IMR-90 (cell line): ENCODE measurements around the gene B3GAT1. TPM values are rescaled to one million over a fixed set of nuclear protein-coding genes. Genes with fewer than 3 reads are reported as not detected.

Experiments
- ATAC-seq: fragments of 200-7000 bp; cut with Tn5 transposase; 2 replicates; pipeline ENCODE4 v1.9.1; 2020; ENCODE audit warnings: low read depth, mild to moderate bottlenecking, moderate library complexity
- BruUV-seq: library from RNA; stranded (reverse); fragments of 400-500 nt; replicated peaks from 2 replicates; lab custom pipeline; 2021; lab: Mats Ljungman, UMichigan
- CTCF ChIA-PET: fragments of 300-600 bp; formaldehyde crosslinking; extraction: SDS; loops from one replicate; lab custom pipeline; 2021; ENCODE audit warnings: antibody characterized with exemption; lab: Yijun Ruan, JAX
- POLR2A ChIA-PET: fragments of 300-600 bp; sonication (Branson Sonifier 250); formaldehyde crosslinking; loops from one replicate; lab custom pipeline; 2022; ENCODE audit warnings: antibody characterized with exemption; ENCODE audit not compliant: unreplicated experiment; lab: Charles Lee
- DNase-seq: peaks from one replicate; pipeline ENCODE4 v3.0.0; 2013
- H2AFZ ChIP-seq: replicated peaks from 2 replicates; pipeline ENCODE3; 2013; ENCODE audit warnings: low read length, mild to moderate bottlenecking; ENCODE audit not compliant: poor library complexity
- H2AK5ac ChIP-seq: 2 replicates; pipeline ENCODE4 v1.6.1; 2013; ENCODE audit warnings: low read depth, low read length, inconsistent platforms
- H2AK9ac ChIP-seq: replicated peaks from 2 replicates; pipeline ENCODE3; 2013; ENCODE audit warnings: mild to moderate bottlenecking, low read depth, low read length, moderate library complexity; ENCODE audit not compliant: poor library complexity
- H2BK120ac ChIP-seq: 2 replicates; pipeline ENCODE4 v1.6.1; 2013; ENCODE audit warnings: low read depth, low read length, inconsistent platforms
- H2BK15ac ChIP-seq: 3 replicates; pipeline ENCODE4 v1.6.1; 2013; ENCODE audit warnings: low read depth, low read length, inconsistent platforms
- H2BK20ac ChIP-seq: 2 replicates; pipeline ENCODE4 v1.6.1; 2013; ENCODE audit warnings: low read depth, mild to moderate bottlenecking, inconsistent platforms, low read length, moderate library complexity
- H2BK5ac ChIP-seq: 2 replicates; pipeline ENCODE4 v1.6.1; 2013; ENCODE audit warnings: mild to moderate bottlenecking, low read depth, low read length, inconsistent platforms; ENCODE audit not compliant: poor library complexity, severe bottlenecking
- H3K14ac ChIP-seq: replicated peaks from 2 replicates; pipeline ENCODE4 v1.6.1; 2013; ENCODE audit warnings: low read depth, low read length, inconsistent platforms
- H3K18ac ChIP-seq: 2 replicates; pipeline ENCODE4 v1.6.1; 2013; ENCODE audit warnings: low read depth, low read length, control low read depth
- H3K23ac ChIP-seq: 2 replicates; pipeline ENCODE4 v1.6.1; 2013; ENCODE audit warnings: low read depth, low read length, inconsistent platforms
- H3K27ac ChIP-seq: 2 replicates; pipeline ENCODE4 v1.5.1; 2013; ENCODE audit warnings: mild to moderate bottlenecking, control low read depth, low read length; ENCODE audit not compliant: insufficient read depth
- H3K27me3 ChIP-seq: 2 replicates; pipeline ENCODE4 v1.6.1; 2013; ENCODE audit warnings: low read length; ENCODE audit not compliant: control insufficient read depth, insufficient read depth
- H3K36me3 ChIP-seq: 2 replicates; pipeline ENCODE4 v1.6.1; 2013; ENCODE audit warnings: low read length, mixed read lengths; ENCODE audit not compliant: control insufficient read depth, insufficient read depth
- H3K4ac ChIP-seq: 2 replicates; pipeline ENCODE4 v1.6.1; 2013; ENCODE audit warnings: low read depth, low read length, inconsistent platforms
- H3K4me1 ChIP-seq: 2 replicates; pipeline ENCODE4 v1.6.1; 2013; ENCODE audit warnings: low read length, mixed read lengths; ENCODE audit not compliant: control insufficient read depth, insufficient read depth
- H3K4me2 ChIP-seq: 2 replicates; pipeline ENCODE4 v1.6.1; 2013; ENCODE audit warnings: low read depth, mild to moderate bottlenecking, control low read depth, low read length, moderate library complexity
- H3K4me3 ChIP-seq: 2 replicates; pipeline ENCODE4 v1.5.1; 2013; ENCODE audit warnings: low read depth, mild to moderate bottlenecking, control low read depth, low read length, moderate library complexity; ENCODE audit not compliant: insufficient read depth
- H3K56ac ChIP-seq: 2 replicates; pipeline ENCODE4 v1.6.1; 2013; ENCODE audit warnings: low read length, inconsistent platforms; ENCODE audit not compliant: insufficient read depth; ENCODE audit errors: extremely low read depth
- H3K79me1 ChIP-seq, 2 experiments: 2 replicates each; pipeline ENCODE4 v1.6.1; 2013; ENCODE audit warnings: low read length in 2 of 2, inconsistent platforms in 1 of 2, low read depth in 1 of 2
- H3K9ac ChIP-seq: 2 replicates; pipeline ENCODE4 v1.6.1; 2013; ENCODE audit warnings: low read depth, low read length, control low read depth
- H3K9me1 ChIP-seq: 2 replicates; pipeline ENCODE4 v1.6.1; 2013; ENCODE audit warnings: low read length, inconsistent platforms; ENCODE audit not compliant: insufficient read depth
- H3K9me3 ChIP-seq: 2 replicates; pipeline ENCODE4 v1.6.1; 2013; ENCODE audit warnings: low read length; ENCODE audit not compliant: control insufficient read depth, insufficient read depth
- H4K20me1 ChIP-seq: 2 replicates; pipeline ENCODE4 v1.6.1; 2013; ENCODE audit warnings: low read length, inconsistent platforms; ENCODE audit not compliant: insufficient read depth
- H4K5ac ChIP-seq: 2 replicates; pipeline ENCODE4 v1.6.1; 2013; ENCODE audit warnings: mild to moderate bottlenecking, low read depth, low read length, control low read depth
- H4K8ac ChIP-seq, 2 experiments: 2 replicates each; pipeline ENCODE4 v1.6.1; 2013; ENCODE audit warnings: low read depth in 2 of 2, low read length in 2 of 2, control low read depth in 1 of 2, inconsistent platforms in 1 of 2
- H4K91ac ChIP-seq: 2 replicates; pipeline ENCODE4 v1.6.1; 2013; ENCODE audit warnings: low read depth, low read length, inconsistent platforms; ENCODE audit not compliant: insufficient read depth
- BHLHE40 ChIP-seq: fragments of 150-350 bp; IDR thresholded peaks from 2 replicates; pipeline ENCODE4 v1.6.1; 2016; ENCODE audit warnings: mild to moderate bottlenecking, low read depth, low read length
- CEBPB ChIP-seq: IDR thresholded peaks from 2 replicates; pipeline ENCODE4 v1.6.1; 2012; ENCODE audit warnings: low read depth, low read length, improper control_type of control experiment
- CHD1 ChIP-seq: IDR thresholded peaks from 2 replicates; pipeline ENCODE4 v1.6.1; 2012; ENCODE audit warnings: low read depth, low read length, improper control_type of control experiment
- FOS ChIP-seq: fragments of 150-350 bp; IDR thresholded peaks from 2 replicates; pipeline ENCODE4 v1.6.1; 2016; ENCODE audit warnings: low read depth, low read length
- MAZ ChIP-seq: IDR thresholded peaks from 2 replicates; pipeline ENCODE4 v1.6.1; 2012; ENCODE audit warnings: low read depth, mild to moderate bottlenecking, low read length, improper control_type of control experiment, moderate library complexity, borderline replicate concordance
- MXI1 ChIP-seq: IDR thresholded peaks from 2 replicates; pipeline ENCODE4 v1.6.1; 2012; ENCODE audit warnings: low read depth, mild to moderate bottlenecking, low read length, moderate library complexity, borderline replicate concordance
- POLR2A ChIP-seq: IDR thresholded peaks from 2 replicates; pipeline ENCODE4 v1.6.1; 2012; ENCODE audit warnings: mild to moderate bottlenecking, low read depth, low read length
- RAD21 ChIP-seq: IDR thresholded peaks from 2 replicates; pipeline ENCODE4 v1.6.1; 2012; ENCODE audit warnings: low read length, improper control_type of control experiment
- RCOR1 ChIP-seq: IDR thresholded peaks from 2 replicates; pipeline ENCODE4 v1.6.1; 2012; ENCODE audit warnings: mild to moderate bottlenecking, low read length, improper control_type of control experiment; ENCODE audit not compliant: insufficient replicate concordance
- SMC3 ChIP-seq: fragments of 150-350 bp; IDR thresholded peaks from 2 replicates; pipeline ENCODE4 v1.6.1; 2016; ENCODE audit warnings: low read depth, mild to moderate bottlenecking, antibody characterized with exemption, low read length, moderate library complexity
- WGBS, 2 experiments: methylation state at CpG; one replicate each; pipeline versions ENCODE4 v1.1.5 to v1.1.7; 2013; ENCODE audit warnings: missing lambda C conversion rate in 2 of 2; ENCODE audit not compliant: insufficient read length in 1 of 2; ENCODE audit errors: extremely low coverage in 2 of 2; 5-methylcytosine and 5-hydroxymethylcytosine counted together
- dilution Hi-C: fragments of 300-500 bp; cut with HindIII; formaldehyde crosslinking; loops from one replicate; pipeline ENCODE4 v1.14.3; 2018; ENCODE audit warnings: low sequenced_read_pairs; ENCODE audit not compliant: unreplicated experiment
- in situ Hi-C: fragments of 300-500 bp; cut with MboI; formaldehyde crosslinking; loops from 3 replicates; pipeline ENCODE4 v1.14.3; 2019; ENCODE audit warnings: low sequenced_read_pairs, inconsistent platforms, mixed read lengths
- intact Hi-C: fragments of 100-400 bp; cut with micrococcal nuclease; formaldehyde crosslinking; loops from 2 replicates; pipeline ENCODE4 v1.10.0; 2022
- polyA plus RNA-seq, 3 experiments: library from polyadenylated mRNA; depleted of rRNA; stranded (reverse); fragments of >200 nt; gene quantifications; 2 replicates each; pipeline ENCODE4 v1.2.3, GENCODE V29; 2012; ENCODE audit warnings: low replicate concordance in 1 of 3
- total RNA-seq: library from RNA; depleted of rRNA; stranded (reverse); fragments of >200 nt; gene quantifications from 2 replicates; pipeline ENCODE4 v1.2.3, GENCODE V29; 2012
- TF ChIP-seq, protein P1 (sequence below): fragments of 150-350 bp; IDR thresholded peaks from 2 replicates; pipeline ENCODE4 v1.6.1; 2017; ENCODE audit warnings: mild to moderate bottlenecking, antibody characterized with exemption, low read length, low read depth
- TF ChIP-seq, protein P2 (sequence below): fragments of 150-350 bp; IDR thresholded peaks from 2 replicates; pipeline ENCODE4 v1.6.1; 2016; ENCODE audit warnings: low read depth, mild to moderate bottlenecking, low read length, moderate library complexity, borderline replicate concordance
- TF ChIP-seq, protein P3 (sequence below): conservative IDR thresholded peaks from 2 replicates; pipeline ENCODE4 v1.5.1; 2012; ENCODE audit warnings: mild to moderate bottlenecking, low read depth, low read length, improper control_type of control experiment

B3GAT1 gene
- total and polyA plus RNA-seq, 2 of the 4 experiments (the other 2 are of a cell fraction): not detected

DNA sequence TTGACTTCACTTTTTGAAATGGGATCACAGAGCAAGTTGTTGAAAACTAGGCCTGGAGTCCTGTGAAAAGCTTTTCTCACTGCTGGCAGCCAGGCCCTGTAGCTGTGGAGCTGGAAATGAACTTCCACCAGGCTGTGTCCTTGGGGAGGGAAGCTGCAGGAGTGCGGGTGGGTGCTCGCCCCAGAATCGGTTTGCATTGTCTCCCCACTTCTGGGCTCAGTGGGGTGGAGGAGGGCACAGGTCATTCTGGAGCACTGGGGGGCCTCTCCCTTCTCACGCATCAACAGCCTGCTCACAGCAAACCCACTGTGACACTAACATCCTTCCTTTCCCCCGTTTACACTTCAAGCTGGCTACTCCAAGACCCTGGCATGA lies 65.1 kb downstream of the B3GAT1 start:
- H4K5ac ChIP-seq: no peak overlapping the region
- TF ChIP-seq RAD21 (no peak), RCOR1 (no peak), BHLHE40 (no peak), MAZ (no peak), CHD1 (no peak), CEBPB (no peak), SMC3 (no peak), POLR2A (no peak), MXI1 (no peak), FOS (no peak)
- TF ChIP-seq, protein P1, sequence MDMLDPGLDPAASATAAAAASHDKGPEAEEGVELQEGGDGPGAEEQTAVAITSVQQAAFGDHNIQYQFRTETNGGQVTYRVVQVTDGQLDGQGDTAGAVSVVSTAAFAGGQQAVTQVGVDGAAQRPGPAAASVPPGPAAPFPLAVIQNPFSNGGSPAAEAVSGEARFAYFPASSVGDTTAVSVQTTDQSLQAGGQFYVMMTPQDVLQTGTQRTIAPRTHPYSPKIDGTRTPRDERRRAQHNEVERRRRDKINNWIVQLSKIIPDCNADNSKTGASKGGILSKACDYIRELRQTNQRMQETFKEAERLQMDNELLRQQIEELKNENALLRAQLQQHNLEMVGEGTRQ: no peak
- TF ChIP-seq, protein P2, sequence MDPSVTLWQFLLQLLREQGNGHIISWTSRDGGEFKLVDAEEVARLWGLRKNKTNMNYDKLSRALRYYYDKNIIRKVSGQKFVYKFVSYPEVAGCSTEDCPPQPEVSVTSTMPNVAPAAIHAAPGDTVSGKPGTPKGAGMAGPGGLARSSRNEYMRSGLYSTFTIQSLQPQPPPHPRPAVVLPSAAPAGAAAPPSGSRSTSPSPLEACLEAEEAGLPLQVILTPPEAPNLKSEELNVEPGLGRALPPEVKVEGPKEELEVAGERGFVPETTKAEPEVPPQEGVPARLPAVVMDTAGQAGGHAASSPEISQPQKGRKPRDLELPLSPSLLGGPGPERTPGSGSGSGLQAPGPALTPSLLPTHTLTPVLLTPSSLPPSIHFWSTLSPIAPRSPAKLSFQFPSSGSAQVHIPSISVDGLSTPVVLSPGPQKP: no peak
- TF ChIP-seq, protein P3, sequence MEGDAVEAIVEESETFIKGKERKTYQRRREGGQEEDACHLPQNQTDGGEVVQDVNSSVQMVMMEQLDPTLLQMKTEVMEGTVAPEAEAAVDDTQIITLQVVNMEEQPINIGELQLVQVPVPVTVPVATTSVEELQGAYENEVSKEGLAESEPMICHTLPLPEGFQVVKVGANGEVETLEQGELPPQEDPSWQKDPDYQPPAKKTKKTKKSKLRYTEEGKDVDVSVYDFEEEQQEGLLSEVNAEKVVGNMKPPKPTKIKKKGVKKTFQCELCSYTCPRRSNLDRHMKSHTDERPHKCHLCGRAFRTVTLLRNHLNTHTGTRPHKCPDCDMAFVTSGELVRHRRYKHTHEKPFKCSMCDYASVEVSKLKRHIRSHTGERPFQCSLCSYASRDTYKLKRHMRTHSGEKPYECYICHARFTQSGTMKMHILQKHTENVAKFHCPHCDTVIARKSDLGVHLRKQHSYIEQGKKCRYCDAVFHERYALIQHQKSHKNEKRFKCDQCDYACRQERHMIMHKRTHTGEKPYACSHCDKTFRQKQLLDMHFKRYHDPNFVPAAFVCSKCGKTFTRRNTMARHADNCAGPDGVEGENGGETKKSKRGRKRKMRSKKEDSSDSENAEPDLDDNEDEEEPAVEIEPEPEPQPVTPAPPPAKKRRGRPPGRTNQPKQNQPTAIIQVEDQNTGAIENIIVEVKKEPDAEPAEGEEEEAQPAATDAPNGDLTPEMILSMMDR: no peak
- no peaks in the 10 kb centered on the region for H3K27me3 ChIP-seq
- no peak overlapping the region for H3K4me3 ChIP-seq
- no peak overlapping the region for H4K8ac ChIP-seq
- dilution Hi-C loops: no loop called here
- H3K23ac ChIP-seq: no peak overlapping the region
- ChIA-PET CTCF (no interaction called here), POLR2A (no interaction called here)
- H3K9me3 ChIP-seq: peaks cover 11% of the 10 kb centered on the region
- in situ Hi-C loops: no loop called here
- H3K9ac ChIP-seq: no peak overlapping the region
- no peak overlapping the region for H2BK120ac ChIP-seq
- H3K4me1 ChIP-seq: no peaks in the 10 kb centered on the region
- no peaks in the 10 kb centered on the region for H3K9me1 ChIP-seq
- H3K4me2 ChIP-seq: no peak overlapping the region
- no peak overlapping the region for H3K27ac ChIP-seq
- H2BK20ac ChIP-seq: no peak overlapping the region
- H4K91ac ChIP-seq: no peak overlapping the region
- H2BK5ac ChIP-seq: no peak overlapping the region
- no peak overlapping the region for H3K4ac ChIP-seq
- H4K20me1 ChIP-seq: no peaks in the 10 kb centered on the region
- H2AFZ ChIP-seq: no peak overlapping the region
- no peak overlapping the region for H3K18ac ChIP-seq
- DNase-seq (no peak), ATAC-seq (no peak)
- intact Hi-C loops: no loop called here
- H2AK5ac ChIP-seq: no peak overlapping the region
- no peak overlapping the region for H3K56ac ChIP-seq
- no peak overlapping the region for H2BK15ac ChIP-seq
- H3K79me1 ChIP-seq: no peaks in the 10 kb centered on the region
- no peak overlapping the region for H3K14ac ChIP-seq
- BruUV-seq: no TSS peak
- no CpG with 5 or more reads among the region's 5 CpGs for WGBS, 2 experiments
- H2AK9ac ChIP-seq: no peak overlapping the region
- no peaks in the 10 kb centered on the region for H3K36me3 ChIP-seq
